CD14-positive monocyte (primary cell): ENCODE data around the gene PFN1. TPM values are rescaled to one million over a fixed set of nuclear protein-coding genes. Genes with fewer than 3 reads are reported as not detected.

ENCODE experiments used
- DNase-seq, 3 donors: peaks; one replicate each; pipeline ENCODE4 v3.0.0-alpha.2; 2011 to 2022
- H2AFZ ChIP-seq: 2 replicates; pipeline ENCODE4 v1.6.0; 2012; ENCODE audit warnings: mild to moderate bottlenecking, low read depth, low read length, inconsistent platforms; ENCODE audit not compliant: insufficient read depth, poor library complexity, severe bottlenecking
- H3K27ac ChIP-seq, 2 donors: 1 replicate in 1 of 2; 2 replicates in 1 of 2; pipeline ENCODE4 v1.5.1; 2012 to 2013; ENCODE audit warnings: low read length in 2 of 2, control low read depth in 1 of 2, inconsistent platforms in 1 of 2, low read depth in 1 of 2, mild to moderate bottlenecking in 1 of 2
- H3K27me3 ChIP-seq, 2 donors: one replicate each; pipeline versions ENCODE4 v1.6.0 to v1.6.1; 2011 to 2013; ENCODE audit warnings: low read length in 2 of 2; ENCODE audit not compliant: control insufficient read depth in 2 of 2, insufficient read depth in 2 of 2
- H3K36me3 ChIP-seq, 2 donors: replicated peaks in 1 of 2; 1 replicate in 1 of 2; 2 replicates in 1 of 2; pipeline versions ENCODE4 v1.5.1 to v1.6.1; 2012 to 2013; ENCODE audit warnings: low read length in 2 of 2, control low read depth in 1 of 2, inconsistent platforms in 1 of 2, mild to moderate bottlenecking in 1 of 2; ENCODE audit not compliant: insufficient read depth in 2 of 2, control insufficient read depth in 1 of 2
- H3K4me1 ChIP-seq, 2 donors: 1 replicate in 1 of 2; 2 replicates in 1 of 2; pipeline versions ENCODE4 v1.5.1 to v1.6.1; 2012 to 2013; ENCODE audit warnings: low read length in 2 of 2, control low read depth in 1 of 2, inconsistent platforms in 1 of 2, mild to moderate bottlenecking in 1 of 2, moderate library complexity in 1 of 2; ENCODE audit not compliant: insufficient read depth in 2 of 2, control insufficient read depth in 1 of 2
- H3K4me2 ChIP-seq: replicated peaks from 2 replicates; pipeline ENCODE3; 2012; ENCODE audit warnings: low read length, moderate library complexity, mild to moderate bottlenecking; ENCODE audit not compliant: poor library complexity, severe bottlenecking; ENCODE audit errors: extremely low read depth
- H3K4me3 ChIP-seq, 3 experiments: fragments of 200-600 bp in 1 of 3; sonication (generic) in 1 of 3; replicated peaks in 1 of 3; 1 replicate in 2 of 3; 2 replicates in 1 of 3; pipeline ENCODE4 v1.5.1; 2011 to 2013; ENCODE audit warnings: low read length in 3 of 3, mild to moderate bottlenecking in 3 of 3, control low read depth in 2 of 3, low read depth in 2 of 3, inconsistent platforms in 1 of 3, moderate library complexity in 1 of 3
- H3K79me2 ChIP-seq: 2 replicates; pipeline ENCODE4 v1.6.0; 2012; ENCODE audit warnings: mild to moderate bottlenecking, control low read depth, inconsistent platforms, low read length, moderate library complexity; ENCODE audit not compliant: insufficient read depth
- H3K9ac ChIP-seq: 2 replicates; pipeline ENCODE4 v1.6.0; 2017; ENCODE audit warnings: low read length, mild to moderate bottlenecking; ENCODE audit not compliant: insufficient read depth, poor library complexity, severe bottlenecking
- H3K9me3 ChIP-seq, 2 donors: replicated peaks in 1 of 2; 1 replicate in 1 of 2; 2 replicates in 1 of 2; pipeline versions ENCODE4 v1.5.1 to v1.6.1; 2012 to 2013; ENCODE audit warnings: low read length in 2 of 2, control low read depth in 1 of 2; ENCODE audit not compliant: control insufficient read depth in 1 of 2, insufficient read depth in 1 of 2
- H4K20me1 ChIP-seq: 2 replicates; pipeline ENCODE4 v1.6.0; 2012; ENCODE audit warnings: mild to moderate bottlenecking, low read length, control low read depth, moderate library complexity; ENCODE audit not compliant: insufficient read depth
- H3K27ac Mint-ChIP-seq, 7 donors: one replicate each; pipeline ENCODE4 v1.8.0; 2020; ENCODE audit warnings: mild to moderate bottlenecking in 7 of 7, mixed read lengths in 7 of 7, moderate library complexity in 6 of 7, inconsistent platforms in 2 of 7
- H3K27me3 Mint-ChIP-seq, 3 donors: one replicate each; pipeline ENCODE4 v1.8.0; 2021 to 2022; ENCODE audit warnings: low read depth in 3 of 3, mild to moderate bottlenecking in 3 of 3, mixed read lengths in 3 of 3, moderate library complexity in 3 of 3, inconsistent platforms in 1 of 3
- H3K36me3 Mint-ChIP-seq, 2 donors: one replicate each; pipeline ENCODE4 v1.8.0; 2020; ENCODE audit warnings: mixed read lengths in 2 of 2, inconsistent platforms in 1 of 2, mild to moderate bottlenecking in 1 of 2
- H3K4me1 Mint-ChIP-seq: one replicate; pipeline ENCODE4 v1.8.0; 2020; ENCODE audit warnings: mild to moderate bottlenecking, mixed read lengths
- H3K4me3 Mint-ChIP-seq, 2 donors: one replicate each; pipeline ENCODE4 v1.8.0; 2020; ENCODE audit warnings: mild to moderate bottlenecking in 2 of 2, mixed read lengths in 2 of 2, moderate library complexity in 1 of 2
- H3K9me3 Mint-ChIP-seq, 7 donors: one replicate each; pipeline ENCODE4 v1.8.0; 2020 to 2022; ENCODE audit warnings: mixed read lengths in 7 of 7, mild to moderate bottlenecking in 6 of 7, moderate library complexity in 6 of 7, inconsistent platforms in 2 of 7
- WGBS: methylation state at CpG from one replicate; pipeline ENCODE4 v1.1.5; 2013; ENCODE audit warnings: missing lambda C conversion rate; ENCODE audit not compliant: insufficient coverage; 5-methylcytosine and 5-hydroxymethylcytosine counted together
- intact Hi-C, 2 donors: fragments of 100-400 bp; cut with micrococcal nuclease; formaldehyde crosslinking; loops; one replicate each; pipeline versions ENCODE4 v1.15.0 to v1.15.1; 2023
- polyA plus RNA-seq, 3 donors: library from polyadenylated mRNA; depleted of rRNA in 1 of 3; unstranded in 2 of 3; stranded (reverse) in 1 of 3; fragments of 300-500 nt in 2 of 3; fragments of >200 nt in 1 of 3; fragmentation: Illumina TruSeq in 2 of 3; gene quantifications; 1 replicate in 2 of 3; 2 replicates in 1 of 3; pipeline ENCODE4 v1.2.3, GENCODE V29; 2012 to 2021
- TF ChIP-seq, protein P1 (sequence below): fragments of 200-600 bp; IDR thresholded peaks from one replicate; pipeline ENCODE4 v1.8.0; 2022; ENCODE audit warnings: antibody characterized with exemption, mild to moderate bottlenecking

The PFN1 gene
- polyA plus RNA-seq, 3 donors = 842 to 1,613 (median 1,582) TPM

DNA sequence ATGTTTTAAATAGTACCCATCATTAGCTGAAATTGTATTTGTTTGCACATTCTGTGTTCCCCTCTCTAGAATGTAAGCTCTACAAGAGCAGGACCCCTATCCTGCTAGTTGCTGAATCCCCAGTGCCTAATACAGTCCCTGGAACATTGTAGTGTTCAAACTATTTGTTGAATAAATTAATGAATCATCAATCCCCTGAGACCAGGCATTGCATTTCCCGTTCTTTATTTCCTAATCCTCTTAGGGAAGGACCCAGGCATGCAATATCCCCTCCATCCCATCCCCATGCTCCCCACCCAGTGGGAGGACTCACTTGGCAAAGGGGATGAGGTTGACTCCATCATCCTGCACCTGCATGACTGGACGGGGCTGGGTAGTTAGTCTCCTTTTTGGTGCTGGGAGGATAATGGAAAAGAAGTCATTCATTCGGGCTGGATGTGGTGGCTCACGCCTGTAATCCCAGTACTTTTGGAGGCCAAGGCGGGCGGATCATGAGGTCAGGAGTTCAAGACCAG, 45.8 kb upstream of the PFN1 start:
- 91% methylated on average over 5 of the region's 6 CpGs for WGBS
- H3K9me3 ChIP-seq = no peaks in the 10 kb centered on the region
- no peak overlapping the region for H3K4me3 ChIP-seq
- intact Hi-C loops = no loop called here
- peaks cover 4 to 9% of the 10 kb centered on the region in 2 donors for H3K36me3 Mint-ChIP-seq
- H4K20me1 ChIP-seq = peaks cover 8% of the 10 kb centered on the region
- H3K4me1 ChIP-seq = peaks cover 16 to 24% of the 10 kb centered on the region in 2 donors
- no peak for DNase-seq
- no peak overlapping the region for H3K9ac ChIP-seq
- TF ChIP-seq, protein P1, sequence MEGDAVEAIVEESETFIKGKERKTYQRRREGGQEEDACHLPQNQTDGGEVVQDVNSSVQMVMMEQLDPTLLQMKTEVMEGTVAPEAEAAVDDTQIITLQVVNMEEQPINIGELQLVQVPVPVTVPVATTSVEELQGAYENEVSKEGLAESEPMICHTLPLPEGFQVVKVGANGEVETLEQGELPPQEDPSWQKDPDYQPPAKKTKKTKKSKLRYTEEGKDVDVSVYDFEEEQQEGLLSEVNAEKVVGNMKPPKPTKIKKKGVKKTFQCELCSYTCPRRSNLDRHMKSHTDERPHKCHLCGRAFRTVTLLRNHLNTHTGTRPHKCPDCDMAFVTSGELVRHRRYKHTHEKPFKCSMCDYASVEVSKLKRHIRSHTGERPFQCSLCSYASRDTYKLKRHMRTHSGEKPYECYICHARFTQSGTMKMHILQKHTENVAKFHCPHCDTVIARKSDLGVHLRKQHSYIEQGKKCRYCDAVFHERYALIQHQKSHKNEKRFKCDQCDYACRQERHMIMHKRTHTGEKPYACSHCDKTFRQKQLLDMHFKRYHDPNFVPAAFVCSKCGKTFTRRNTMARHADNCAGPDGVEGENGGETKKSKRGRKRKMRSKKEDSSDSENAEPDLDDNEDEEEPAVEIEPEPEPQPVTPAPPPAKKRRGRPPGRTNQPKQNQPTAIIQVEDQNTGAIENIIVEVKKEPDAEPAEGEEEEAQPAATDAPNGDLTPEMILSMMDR = no peak
- H3K79me2 ChIP-seq = peaks cover 9% of the 10 kb centered on the region
- H3K4me3 Mint-ChIP-seq = no peak overlapping the region
- no peaks in the 10 kb centered on the region for H3K36me3 ChIP-seq
- peaks cover 18 to 27% (median 20%) of the 10 kb centered on the region in 3 donors for H3K27me3 Mint-ChIP-seq
- H3K27ac Mint-ChIP-seq = peak overlapping the region in 1 of 7 donors; percentile 66
- H3K4me2 ChIP-seq = no peak overlapping the region
- H2AFZ ChIP-seq = no peak overlapping the region
- H3K4me1 Mint-ChIP-seq = peaks cover 25% of the 10 kb centered on the region
- H3K27me3 ChIP-seq = peaks cover 0 to 10% of the 10 kb centered on the region in 2 donors
- peaks cover 0 to 2% (median 0%) of the 10 kb centered on the region in 7 donors for H3K9me3 Mint-ChIP-seq
- no peak overlapping the region for H3K27ac ChIP-seq

DNA sequence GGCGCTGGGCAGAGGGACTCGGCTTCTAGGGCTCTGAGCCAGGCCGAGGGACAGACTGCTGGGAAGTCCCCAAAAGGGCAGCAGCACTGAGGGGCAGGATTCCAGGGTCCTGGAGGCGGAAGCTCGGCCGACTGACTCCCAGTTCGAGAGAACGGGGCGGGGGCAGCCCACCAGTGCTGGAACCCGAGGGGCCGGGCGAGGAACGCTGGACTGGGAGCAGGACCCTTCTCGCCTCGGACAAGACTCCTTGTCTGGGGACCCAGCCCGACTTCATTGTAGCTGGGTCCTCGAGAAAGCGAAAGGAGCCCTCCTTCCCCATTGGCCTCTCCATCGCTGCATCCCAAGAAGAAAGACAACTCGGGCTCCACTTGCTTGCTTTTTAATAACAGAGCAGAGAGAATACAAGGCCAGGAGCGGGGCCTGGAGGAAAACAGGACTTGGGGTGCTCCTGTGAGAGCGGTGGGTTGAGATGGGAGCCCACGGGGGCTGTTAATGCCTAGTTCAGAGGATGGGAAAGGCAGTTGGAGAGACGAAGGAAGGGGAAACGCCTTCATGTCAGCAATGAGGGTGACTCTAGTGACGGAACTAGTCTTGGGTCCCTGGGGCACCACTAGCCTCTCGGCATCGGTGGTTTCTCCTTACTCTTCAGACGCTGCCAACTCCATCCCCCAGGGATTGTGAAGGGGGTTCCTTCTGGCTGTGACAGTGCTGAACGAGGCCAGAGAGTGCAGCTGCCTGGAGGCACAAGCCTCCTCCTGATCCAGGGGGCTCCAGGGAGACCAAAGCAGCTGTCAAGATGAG, 39.6 kb upstream of the PFN1 start:
- Histone ChIP-seq H3K9me3 (no peaks in the 10 kb centered on the region), H3K9ac (peak overlapping the region; percentile 91), H3K4me3 (peak overlapping the region; percentile 78 to 99 (median 81)), H3K27ac (peak overlapping the region; percentile 77 to 95), H3K36me3 (peaks cover 7 to 20% of the 10 kb centered on the region in 2 donors), H3K79me2 (peaks cover 33% of the 10 kb centered on the region), H3K27me3 (no peaks in the 10 kb centered on the region), H3K4me2 (peak overlapping the region; percentile 98), H4K20me1 (no peaks in the 10 kb centered on the region), H3K4me1 (peaks cover 27 to 37% of the 10 kb centered on the region in 2 donors), H2AFZ (peak overlapping the region; percentile 94)
- Mint-ChIP-seq H3K27me3 (peaks cover 0 to 2% (median 1%) of the 10 kb centered on the region in 3 donors), H3K9me3 (peaks cover 0 to 2% (median 0%) of the 10 kb centered on the region in 7 donors), H3K4me1 (peaks cover 39% of the 10 kb centered on the region), H3K27ac (peak overlapping the region; percentile 84 to 97 (median 96)), H3K36me3 (peaks cover 23 to 30% of the 10 kb centered on the region in 2 donors), H3K4me3 (peak overlapping the region; percentile 92 to 96)
- peak in 1 of 3 donors; percentile 38 for DNase-seq
- intact Hi-C loops = loop anchor here (5.0 kb wide), 2 partner anchors 36 to 81 kb away; partner anchors contain the start of gene ENO3 (in 1 of the 2)
- TF ChIP-seq, protein P1 = no peak
- WGBS = 1% methylated on average over 20 of the region's 30 CpGs
